SU-DHL-6 (cell line): Measurements from ENCODE around the gene PCDHGC4.

Experiments
- CTCF ChIP-seq: fragments of 200-600 bp; sonication (generic); IDR thresholded peaks from one replicate; pipeline ENCODE4 v1.5.1; 2017; ENCODE audit warnings: antibody characterized with exemption, mild to moderate bottlenecking, low read length, moderate library complexity; ENCODE audit not compliant: insufficient read depth, poor library complexity, severe bottlenecking
- EZH2phosphoT487 ChIP-seq: fragments of 200-600 bp; sonication (generic), shearing (Covaris generic); conservative IDR thresholded peaks from 2 replicates; pipeline ENCODE4 v1.6.1; 2018; ENCODE audit warnings: mild to moderate bottlenecking, antibody characterized with exemption, low read length, moderate library complexity, mixed read lengths

DNA sequence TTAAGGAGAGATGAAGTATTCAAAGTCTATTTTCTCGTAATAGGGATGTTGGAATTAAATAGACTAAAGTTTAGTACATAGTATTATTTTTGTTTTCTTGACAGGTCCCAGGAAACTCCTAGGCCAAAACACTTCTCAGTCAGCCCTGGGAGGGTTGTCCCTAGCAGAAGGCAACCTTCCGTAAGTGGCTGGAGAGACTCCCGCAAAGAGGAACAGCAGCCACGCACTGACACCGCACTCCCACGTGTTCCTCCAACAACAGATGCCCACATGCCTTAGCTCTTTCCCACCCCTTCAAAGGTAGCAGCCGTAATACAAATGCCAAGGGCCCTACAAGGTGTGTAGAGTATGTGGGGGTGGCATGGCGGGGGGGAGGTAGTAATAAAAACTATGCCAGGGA is 32.5 kb downstream of the PCDHGC4 start:
- TF ChIP-seq CTCF (no peak), EZH2phosphoT487 (no peak)
